ENCODE measurements around the gene THSD4. TPM values are rescaled to one million over a fixed set of nuclear protein-coding genes. Genes with fewer than 3 reads are reported as not detected.

The THSD4 gene
- total RNA-seq, 1 donor: 15.6 TPM

GRCh38 chr15:71331173-71331572 is 215.9 kb downstream of the THSD4 start:
- H3K4me2 ChIP-seq (ENCODE audit: insufficient read depth, low read length): no peak overlapping the region
- H2AFZ ChIP-seq (ENCODE audit: low read length): no peak overlapping the region
- DNase-seq (ENCODE audit: insufficient read length, low spot score, missing footprints): no peak
- no peaks in the 10 kb centered on the region for H3K36me3 ChIP-seq (ENCODE audit: insufficient read depth, low read length)
- no peaks in the 10 kb centered on the region for H3K79me2 ChIP-seq (ENCODE audit: insufficient read depth, low read length)
- no peaks in the 10 kb centered on the region for H3K9me3 ChIP-seq (ENCODE audit: low read depth, low read length)
- no peaks in the 10 kb centered on the region for H3K27me3 ChIP-seq (ENCODE audit: insufficient read depth, low read length)
- H3K4me1 ChIP-seq (ENCODE audit: insufficient read depth, low read length): peaks cover 33% of the 10 kb centered on the region
- H4K20me1 ChIP-seq (ENCODE audit: insufficient read depth, low read length): no peaks in the 10 kb centered on the region
- H3K4me3 ChIP-seq (ENCODE audit: insufficient read depth, low read length): no peak overlapping the region
- H3K27ac ChIP-seq (ENCODE audit: low read depth, low read length): no peak overlapping the region
- TF ChIP-seq CTCF (IDR thresholded peaks at IDR 0.05; ENCODE audit: extremely low read depth, low read depth, low read length): no peak

- H3K36me3 ChIP-seq (ENCODE audit: insufficient read depth, low read length): no peaks in the 10 kb centered on the region
- H4K20me1 ChIP-seq (ENCODE audit: insufficient read depth, low read length): no peaks in the 10 kb centered on the region
- H3K4me2 ChIP-seq (ENCODE audit: insufficient read depth, low read length): no peak overlapping the region
- TF ChIP-seq CTCF (IDR thresholded peaks at IDR 0.05; ENCODE audit: extremely low read depth, low read depth, low read length): no peak
- no peaks in the 10 kb centered on the region for H3K9me3 ChIP-seq (ENCODE audit: low read depth, low read length)
- H3K27ac ChIP-seq (ENCODE audit: low read depth, low read length): no peak overlapping the region
- no peak overlapping the region for H3K4me3 ChIP-seq (ENCODE audit: insufficient read depth, low read length)
- H3K27me3 ChIP-seq (ENCODE audit: insufficient read depth, low read length): no peaks in the 10 kb centered on the region
- peaks cover 34% of the 10 kb centered on the region for H3K4me1 ChIP-seq (ENCODE audit: insufficient read depth, low read length)
- H3K79me2 ChIP-seq (ENCODE audit: insufficient read depth, low read length): no peaks in the 10 kb centered on the region
- DNase-seq (ENCODE audit: insufficient read length, low spot score, missing footprints): no peak
- H2AFZ ChIP-seq (ENCODE audit: low read length): no peak overlapping the region
Observed at GRCh38 chr15:71332431-71333004, 217.2 kb downstream of the THSD4 start.

- H3K4me2 ChIP-seq (ENCODE audit: insufficient read depth, low read length): peak overlapping the region; percentile 52
- no peaks in the 10 kb centered on the region for H4K20me1 ChIP-seq (ENCODE audit: insufficient read depth, low read length)
- no peaks in the 10 kb centered on the region for H3K27me3 ChIP-seq (ENCODE audit: insufficient read depth, low read length)
- no peaks in the 10 kb centered on the region for H3K9me3 ChIP-seq (ENCODE audit: low read depth, low read length)
- H3K4me3 ChIP-seq (ENCODE audit: insufficient read depth, low read length): no peak overlapping the region
- peak overlapping the region; percentile 55 for H3K27ac ChIP-seq (ENCODE audit: low read depth, low read length)
- DNase-seq (ENCODE audit: insufficient read length, low spot score, missing footprints): no peak
- H3K4me1 ChIP-seq (ENCODE audit: insufficient read depth, low read length): peaks cover 36% of the 10 kb centered on the region
- TF ChIP-seq CTCF (IDR thresholded peaks at IDR 0.05; ENCODE audit: extremely low read depth, low read depth, low read length): no peak
- no peaks in the 10 kb centered on the region for H3K79me2 ChIP-seq (ENCODE audit: insufficient read depth, low read length)
- no peaks in the 10 kb centered on the region for H3K36me3 ChIP-seq (ENCODE audit: insufficient read depth, low read length)
- no peak overlapping the region for H2AFZ ChIP-seq (ENCODE audit: low read length)
Observed at GRCh38 chr15:71333136-71333700, 217.9 kb downstream of the THSD4 start.

- Histone ChIP-seq H3K36me3 (ENCODE audit: insufficient read depth, low read length) (no peaks in the 10 kb centered on the region), H3K9me3 (ENCODE audit: low read depth, low read length) (no peaks in the 10 kb centered on the region), H3K27ac (ENCODE audit: low read depth, low read length) (peak overlapping the region; percentile 55), H3K79me2 (ENCODE audit: insufficient read depth, low read length) (no peaks in the 10 kb centered on the region), H3K4me1 (ENCODE audit: insufficient read depth, low read length) (peaks cover 30% of the 10 kb centered on the region), H3K4me2 (ENCODE audit: insufficient read depth, low read length) (peak overlapping the region; percentile 52), H2AFZ (ENCODE audit: low read length) (no peak overlapping the region), H3K27me3 (ENCODE audit: insufficient read depth, low read length) (no peaks in the 10 kb centered on the region), H3K4me3 (ENCODE audit: insufficient read depth, low read length) (no peak overlapping the region), H4K20me1 (ENCODE audit: insufficient read depth, low read length) (no peaks in the 10 kb centered on the region)
- DNase-seq (ENCODE audit: insufficient read length, low spot score, missing footprints): peak; percentile 76
- TF ChIP-seq CTCF (IDR thresholded peaks at IDR 0.05; ENCODE audit: extremely low read depth, low read depth, low read length): no peak
Observed at GRCh38 chr15:71333839-71334238, 218.6 kb downstream of the THSD4 start.
